ENCODE data around the gene ZNF532. TPM values are rescaled to one million over a fixed set of nuclear protein-coding genes. Genes with fewer than 3 reads are reported as not detected.

The ZNF532 gene
- total and polyA plus RNA-seq, 2 of the 13 experiments (the other 11 are each of a cell fraction or from before 2014, with no cell fraction given), result not detected

DNA sequence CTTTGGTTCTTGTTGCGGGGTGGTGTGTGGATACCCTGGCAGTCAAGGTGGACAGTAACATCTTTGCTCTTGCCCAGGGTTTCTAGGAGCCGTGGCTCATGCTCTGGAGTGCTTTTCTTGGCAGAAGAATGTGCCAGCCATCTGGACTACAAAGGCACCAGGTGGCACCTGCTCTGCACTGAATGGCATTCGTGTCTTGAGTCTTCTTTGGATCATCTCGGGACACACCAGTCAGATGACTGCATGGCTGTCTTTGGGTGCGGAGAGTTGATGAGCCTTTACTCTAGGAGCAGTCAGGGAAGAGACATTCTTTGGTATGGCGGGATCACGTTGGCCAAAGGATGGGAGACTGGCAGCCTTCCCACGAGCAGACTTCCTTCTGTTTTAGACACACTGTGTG lies 170.9 kb downstream of the ZNF532 start:
- no peaks in the 10 kb centered on the region for H3K36me3 ChIP-seq (replicated peaks in 1 of 2; ENCODE audit: control insufficient read depth in 1 of 2, insufficient read depth in 2 of 2, low read length in 2 of 2)
- H3K4me3 ChIP-seq (replicated peaks in 1 of 3; ENCODE audit: insufficient read depth in 1 of 3, low read depth in 2 of 3, low read length in 3 of 3), result no peak overlapping the region
- TF ChIP-seq ZNF180 (CRISPR knock-in tag; IDR thresholded peaks at IDR 0.05; ENCODE audit: borderline replicate concordance, low read depth), result no peak
- TF ChIP-seq PLRG1 (conservative IDR thresholded peaks at IDR 0.05), result no peak
- TF ChIP-seq ZNF710 (CRISPR knock-in tag; IDR thresholded peaks at IDR 0.05; ENCODE audit: borderline replicate concordance), result no peak
- TF ChIP-seq YEATS2 (CRISPR knock-in tag; IDR thresholded peaks at IDR 0.05; ENCODE audit: borderline replicate concordance), result no peak
- no peak for TF ChIP-seq ZUFSP (CRISPR knock-in tag; IDR thresholded peaks at IDR 0.05; ENCODE audit: borderline replicate concordance)
- no peak for TF ChIP-seq ZKSCAN1 (IDR thresholded peaks at IDR 0.05; ENCODE audit: low read length)
- no peak for TF ChIP-seq ATF7 (IDR thresholded peaks at IDR 0.05)
- no peak for TF ChIP-seq ATF7 (CRISPR knock-in tag; IDR thresholded peaks at IDR 0.05)
- TF ChIP-seq AGO1 (IDR thresholded peaks at IDR 0.05; ENCODE audit: low read depth, low read length, poor library complexity, severe bottlenecking), result no peak
- no peak for TF ChIP-seq RNF2 (conservative IDR thresholded peaks at IDR 0.05; ENCODE audit: low read depth)
- TF ChIP-seq FIP1L1 (IDR thresholded peaks at IDR 0.05; ENCODE audit: borderline replicate concordance, insufficient read depth, low read depth, low read length), result no peak
- no peak for TF ChIP-seq ZGPAT (CRISPR knock-in tag; IDR thresholded peaks at IDR 0.05)
- no peak for TF ChIP-seq EP300 (IDR thresholded peaks at IDR 0.05; ENCODE audit: low read depth in 2 of 2, low read length in 2 of 2)
- no peak for TF ChIP-seq EP300 (CRISPR knock-in tag; IDR thresholded peaks at IDR 0.05; ENCODE audit: borderline replicate concordance)
- DNase-seq (ENCODE audit: low spot score) (no peak), ATAC-seq (no peak), FAIRE-seq (no peak)
- BruUV-seq (replicated peaks), result no TSS peak
- no peaks in the 10 kb centered on the region for H3K9me3 ChIP-seq (ENCODE audit: low read length)
- intact Hi-C loops (cut with micrococcal nuclease; ENCODE audit: unreplicated experiment) (no loop called here), in situ Hi-C loops (cut with HindIII; ENCODE audit: extremely low pct_ligation_motif_present, low pct_unique_long_range_greater_than_20kb) (no loop called here)
- no peak overlapping the region for H3K4me2 ChIP-seq (ENCODE audit: low read depth, low read length)
- ChIA-PET CTCF (ENCODE audit: low intra/inter-chr PET ratio, low total read pairs) (no interaction called here), POLR2A (no interaction called here)
- H2AFZ ChIP-seq (ENCODE audit: low read length), result no peak overlapping the region
- WGBS (ENCODE audit: low lambda C conversion rate), result 3% methylated on average over 4 of the region's 8 CpGs
- H3K79me2 ChIP-seq (ENCODE audit: insufficient read depth, low read length), result no peaks in the 10 kb centered on the region
- no peaks in the 10 kb centered on the region for H3K4me1 ChIP-seq (ENCODE audit: insufficient read depth, low read length)
- peaks cover 0 to 22% of the 10 kb centered on the region in 2 experiments; a peak in 4 of 5 replicates for H3K27me3 ChIP-seq (ENCODE audit: control insufficient read depth in 1 of 2, insufficient read depth in 2 of 2, low read length in 2 of 2)
- no peak overlapping the region for H3K27ac ChIP-seq (ENCODE audit: extremely low read length, insufficient read depth, low read length)
- no peaks in the 10 kb centered on the region for H4K20me1 ChIP-seq (ENCODE audit: insufficient read depth, low read length)
- H3K9ac ChIP-seq (ENCODE audit: insufficient read depth, low read depth, low read length), result no peak overlapping the region
